Ascending aorta (tissue), 2 donors: ENCODE data around the gene UTF1. TPM values are rescaled to one million over a fixed set of nuclear protein-coding genes. Genes with fewer than 3 reads are reported as not detected.

Source experiments
- DNase-seq, 2 donors: peaks; one replicate each; pipeline ENCODE4 v3.0.0-alpha.2; 2019; ENCODE audit warnings: low spot score in 2 of 2
- H3K27ac ChIP-seq, 2 donors: fragments of 200-600 bp; sonication (generic); one replicate each; pipeline ENCODE4 v1.5.1; 2016 to 2017; ENCODE audit warnings: mild to moderate bottlenecking in 1 of 2
- H3K27me3 ChIP-seq: fragments of 200-600 bp; sonication (generic); one replicate; pipeline ENCODE4 v1.5.1; 2017
- H3K36me3 ChIP-seq, 2 donors: fragments of 200-600 bp; sonication (generic); one replicate each; pipeline ENCODE4 v1.5.1; 2016
- H3K4me1 ChIP-seq, 2 donors: fragments of 200-600 bp; sonication (generic); one replicate each; pipeline ENCODE4 v1.5.1; 2016 to 2017; ENCODE audit warnings: mild to moderate bottlenecking in 1 of 2
- H3K4me3 ChIP-seq, 2 donors: fragments of 200-600 bp; sonication (generic); one replicate each; pipeline ENCODE4 v1.5.1; 2016 to 2017; ENCODE audit warnings: mild to moderate bottlenecking in 1 of 2
- H3K9me3 ChIP-seq, 2 donors: fragments of 200-600 bp; sonication (generic); one replicate each; pipeline ENCODE4 v1.5.1; 2016
- intact Hi-C: fragments of 100-400 bp; cut with DNase I; formaldehyde crosslinking; loops from one replicate; pipeline ENCODE4 v1.15.1; 2023
- total RNA-seq: library from RNA; depleted of rRNA; stranded (reverse); fragments of >200 nt; gene quantifications from one replicate; pipeline ENCODE4 v1.1.0, GENCODE V29; 2016
- TF ChIP-seq, protein P1 (sequence below), 3 experiments: fragments of 200-600 bp in 2 of 3; fragments of 450-650 bp in 1 of 3; sonication (generic) in 2 of 3; IDR thresholded peaks; one replicate each; pipeline ENCODE4 v1.5.1; 2016 to 2019; ENCODE audit warnings: antibody characterized with exemption in 3 of 3, mild to moderate bottlenecking in 1 of 3, moderate library complexity in 1 of 3

Gene UTF1
- total RNA-seq, 1 donor from 2014 or later: not detected

DNA sequence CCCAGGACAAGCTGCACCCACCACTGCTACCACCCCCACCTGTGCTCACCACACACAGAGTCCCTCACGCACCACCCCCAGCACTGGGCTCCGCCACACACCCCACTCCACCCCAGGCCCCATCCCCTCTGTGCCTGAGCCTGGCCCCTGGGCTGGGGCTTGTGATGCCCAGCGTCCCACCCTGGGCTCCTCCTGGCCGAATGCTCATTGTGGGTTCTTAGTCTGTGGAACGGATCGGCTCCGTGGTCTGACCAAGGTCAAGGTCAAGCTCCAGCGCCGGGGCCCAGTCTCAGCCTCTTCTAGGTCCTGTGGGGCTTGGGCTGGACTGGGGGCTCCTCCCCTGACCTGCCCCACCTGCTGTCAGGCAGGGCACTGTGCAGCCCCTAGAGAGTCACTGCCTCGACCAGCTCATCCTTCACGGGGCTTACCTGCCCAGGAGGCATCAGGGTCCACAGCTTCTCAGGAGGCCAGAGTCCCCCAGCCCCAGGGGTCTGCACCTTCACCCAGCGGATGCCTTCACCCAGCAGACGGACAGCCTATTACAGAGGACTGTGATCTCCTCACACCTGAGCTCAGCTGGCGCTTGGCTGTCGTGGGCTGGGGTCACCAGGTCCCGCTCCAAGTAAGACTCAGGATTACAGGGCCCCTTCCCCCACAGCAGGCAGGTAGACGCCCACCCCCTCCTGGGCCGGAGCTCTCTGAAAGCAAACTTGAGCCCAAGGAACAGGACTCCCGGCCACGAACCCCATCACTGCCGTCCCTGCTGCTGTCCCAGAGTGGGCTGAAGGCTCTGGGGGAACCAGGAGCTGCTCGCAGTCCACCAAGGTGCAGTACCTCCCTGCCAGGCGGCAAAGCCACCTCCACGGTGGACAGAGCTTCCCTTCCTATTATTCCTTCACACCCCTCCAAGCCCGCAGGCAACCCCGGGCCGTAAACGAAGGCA is 15.3 kb upstream of the UTF1 start:
- Histone ChIP-seq H3K4me1 (no peaks in the 10 kb centered on the region), H3K27me3 (peaks cover 8% of the 10 kb centered on the region), H3K9me3 (no peaks in the 10 kb centered on the region), H3K27ac (no peak overlapping the region), H3K36me3 (no peaks in the 10 kb centered on the region), H3K4me3 (no peak overlapping the region)
- TF ChIP-seq, protein P1, sequence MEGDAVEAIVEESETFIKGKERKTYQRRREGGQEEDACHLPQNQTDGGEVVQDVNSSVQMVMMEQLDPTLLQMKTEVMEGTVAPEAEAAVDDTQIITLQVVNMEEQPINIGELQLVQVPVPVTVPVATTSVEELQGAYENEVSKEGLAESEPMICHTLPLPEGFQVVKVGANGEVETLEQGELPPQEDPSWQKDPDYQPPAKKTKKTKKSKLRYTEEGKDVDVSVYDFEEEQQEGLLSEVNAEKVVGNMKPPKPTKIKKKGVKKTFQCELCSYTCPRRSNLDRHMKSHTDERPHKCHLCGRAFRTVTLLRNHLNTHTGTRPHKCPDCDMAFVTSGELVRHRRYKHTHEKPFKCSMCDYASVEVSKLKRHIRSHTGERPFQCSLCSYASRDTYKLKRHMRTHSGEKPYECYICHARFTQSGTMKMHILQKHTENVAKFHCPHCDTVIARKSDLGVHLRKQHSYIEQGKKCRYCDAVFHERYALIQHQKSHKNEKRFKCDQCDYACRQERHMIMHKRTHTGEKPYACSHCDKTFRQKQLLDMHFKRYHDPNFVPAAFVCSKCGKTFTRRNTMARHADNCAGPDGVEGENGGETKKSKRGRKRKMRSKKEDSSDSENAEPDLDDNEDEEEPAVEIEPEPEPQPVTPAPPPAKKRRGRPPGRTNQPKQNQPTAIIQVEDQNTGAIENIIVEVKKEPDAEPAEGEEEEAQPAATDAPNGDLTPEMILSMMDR (IDR thresholded peaks at IDR 0.05): no peak
- no peak for DNase-seq
- intact Hi-C loops: no loop called here

DNA sequence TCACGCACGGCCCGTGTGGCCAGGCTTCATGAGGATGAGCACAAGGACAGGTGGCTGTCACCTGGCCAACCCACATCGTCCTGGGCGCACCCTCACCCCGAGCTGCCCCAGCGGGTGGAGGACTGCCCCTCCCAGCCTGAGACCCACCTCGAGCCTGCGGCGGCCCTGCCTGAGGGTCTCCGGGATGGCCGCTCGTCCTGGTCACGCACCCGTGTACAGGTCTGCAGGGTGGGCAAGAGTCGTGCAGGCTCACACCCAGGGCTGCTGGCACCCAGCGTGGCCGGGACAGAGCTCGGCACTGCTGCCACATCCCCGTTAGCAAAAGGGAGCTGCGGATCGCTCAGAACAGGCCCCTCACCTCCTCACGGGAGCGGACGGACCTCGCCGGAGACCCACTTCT is 14.4 kb upstream of the UTF1 start:
- no peaks in the 10 kb centered on the region for H3K4me1 ChIP-seq
- no peak overlapping the region for H3K27ac ChIP-seq
- H3K9me3 ChIP-seq: no peaks in the 10 kb centered on the region
- H3K27me3 ChIP-seq: peaks cover 9% of the 10 kb centered on the region
- no peaks in the 10 kb centered on the region for H3K36me3 ChIP-seq
- DNase-seq: no peak
- TF ChIP-seq, protein P1 (IDR thresholded peaks at IDR 0.05): no peak
- intact Hi-C loops: no loop called here
- no peak overlapping the region for H3K4me3 ChIP-seq

DNA sequence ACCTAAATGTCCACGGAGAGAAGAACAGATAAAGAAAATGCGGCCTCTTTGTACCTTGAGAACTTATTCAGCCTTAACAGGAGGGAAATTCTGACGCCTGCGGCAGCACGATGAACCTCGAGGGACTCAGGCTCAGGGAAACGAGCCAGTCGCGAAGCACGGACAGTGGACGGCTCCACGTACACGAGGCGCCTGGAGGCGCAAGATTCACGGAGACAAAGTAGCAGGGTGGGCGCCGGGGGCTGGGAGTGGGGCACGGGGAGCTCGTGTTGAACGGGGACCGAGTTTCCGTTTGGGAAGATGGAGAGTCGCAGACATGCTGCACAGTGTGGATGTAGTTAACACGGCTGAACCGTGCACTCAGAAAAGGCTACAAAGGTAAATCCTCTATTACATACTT is 13.2 kb upstream of the UTF1 start:
- Histone ChIP-seq H3K9me3 (no peaks in the 10 kb centered on the region), H3K27ac (no peak overlapping the region), H3K4me1 (no peaks in the 10 kb centered on the region), H3K27me3 (peaks cover 9% of the 10 kb centered on the region), H3K4me3 (no peak overlapping the region), H3K36me3 (no peaks in the 10 kb centered on the region)
- no peak for DNase-seq
- intact Hi-C loops: no loop called here
- TF ChIP-seq, protein P1 (IDR thresholded peaks at IDR 0.05): no peak

DNA sequence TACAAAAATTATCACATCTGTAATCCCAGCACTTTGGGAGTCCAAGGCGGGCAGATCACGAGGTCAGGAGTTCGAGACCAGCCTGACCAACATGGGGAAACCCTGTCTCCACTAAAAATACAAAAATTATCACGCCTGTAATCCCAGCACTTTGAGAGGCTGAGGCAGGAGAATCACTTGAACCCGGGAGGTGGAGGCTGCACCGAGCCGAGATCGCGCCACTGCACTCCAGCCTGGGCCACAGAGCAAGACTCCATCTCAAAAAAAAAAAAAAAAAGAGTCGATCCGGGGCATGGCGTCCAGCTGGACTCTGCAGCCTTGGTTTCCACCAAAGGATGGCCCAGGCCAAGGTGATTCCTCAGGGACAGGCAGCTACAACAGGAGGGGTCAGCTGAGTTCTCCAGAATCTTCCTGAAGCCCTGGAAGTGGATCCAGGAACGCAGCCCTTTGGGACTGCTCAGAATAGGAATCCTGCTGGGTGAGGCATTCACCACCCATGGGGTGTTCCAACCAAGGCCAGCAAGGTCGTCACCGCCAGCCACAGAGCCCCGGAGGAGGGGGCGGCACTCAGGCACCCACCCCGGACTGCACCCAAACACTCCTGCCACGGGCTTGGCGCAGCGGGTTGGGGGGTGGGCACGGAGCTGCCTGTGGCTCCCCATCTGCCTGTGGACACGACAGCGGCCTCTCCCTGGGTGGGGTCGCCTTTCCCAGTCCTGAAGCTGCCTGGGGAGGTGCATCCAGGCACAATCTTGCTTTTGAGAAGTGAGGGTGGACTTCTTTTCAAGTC is 12.0 kb upstream of the UTF1 start:
- no peaks in the 10 kb centered on the region for H3K36me3 ChIP-seq
- H3K9me3 ChIP-seq: no peaks in the 10 kb centered on the region
- no peak overlapping the region for H3K27ac ChIP-seq
- intact Hi-C loops: no loop called here
- no peak overlapping the region for H3K4me3 ChIP-seq
- no peaks in the 10 kb centered on the region for H3K4me1 ChIP-seq
- peaks cover 9% of the 10 kb centered on the region for H3K27me3 ChIP-seq
- TF ChIP-seq, protein P1 (IDR thresholded peaks at IDR 0.05): no peak
- no peak for DNase-seq

DNA sequence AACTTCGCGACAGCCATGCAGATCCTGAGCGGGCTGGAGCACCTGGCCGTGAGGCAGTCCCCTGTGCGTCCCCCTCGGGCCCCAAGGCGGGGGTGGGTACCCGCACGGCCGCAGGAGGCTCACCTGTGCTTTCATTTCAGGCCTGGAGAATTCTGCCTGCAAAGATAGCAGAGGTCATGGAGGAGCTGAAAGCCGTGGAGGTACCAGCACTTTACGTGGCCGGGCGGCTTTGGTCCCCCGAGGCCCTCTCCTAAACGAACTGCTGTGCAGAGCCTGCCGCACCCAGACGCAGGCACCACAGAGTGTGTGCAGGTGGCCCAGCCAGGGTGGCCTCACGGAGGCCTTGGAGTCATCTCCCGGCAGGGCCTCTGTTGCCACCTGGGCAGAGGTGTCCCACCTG is 11.1 kb upstream of the UTF1 start:
- Histone ChIP-seq H3K27ac (no peak overlapping the region), H3K27me3 (peaks cover 9% of the 10 kb centered on the region), H3K9me3 (no peaks in the 10 kb centered on the region), H3K36me3 (no peaks in the 10 kb centered on the region), H3K4me3 (no peak overlapping the region), H3K4me1 (no peaks in the 10 kb centered on the region)
- TF ChIP-seq, protein P1 (IDR thresholded peaks at IDR 0.05): no peak
- intact Hi-C loops: no loop called here
- DNase-seq: no peak
